Amygdala (tissue), 56 donors: ENCODE results near the gene WARS2.

Experiments used
- DNase-seq, 56 donors: peaks; one replicate each; lab custom pipeline; 2025; lab: John Stamatoyannopoulos, UW

The WARS2 gene

GRCh38 chr1:119086830-119087229 is 53.6 kb downstream of the WARS2 start:
- DNase-seq, result no peak

GRCh38 chr1:119084798-119085197 is 55.7 kb downstream of the WARS2 start:
- DNase-seq, result peak in 1 of 56 donors; percentile 0

GRCh38 chr1:119083980-119084379 is 56.5 kb downstream of the WARS2 start:
- no peak for DNase-seq

DNA sequence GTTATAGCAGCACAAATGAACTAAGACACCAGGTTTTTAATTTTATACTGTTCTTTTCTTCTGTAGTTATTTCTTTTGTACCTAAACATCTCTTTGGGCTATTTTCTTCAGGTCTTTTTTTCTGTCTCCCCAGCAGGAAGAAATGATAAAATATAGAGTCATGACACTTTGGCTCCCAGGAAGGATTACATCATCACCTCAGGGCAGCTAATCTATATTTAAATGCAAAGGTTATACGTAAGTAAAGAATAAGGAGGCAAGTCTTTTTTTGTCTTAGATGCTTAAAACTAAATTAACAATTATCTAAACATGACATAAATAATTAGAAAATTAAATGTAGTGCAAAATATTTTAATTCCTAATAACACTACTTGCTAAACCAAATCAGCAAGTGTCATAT is 57.0 kb downstream of the WARS2 start:
- DNase-seq, result no peak

DNA sequence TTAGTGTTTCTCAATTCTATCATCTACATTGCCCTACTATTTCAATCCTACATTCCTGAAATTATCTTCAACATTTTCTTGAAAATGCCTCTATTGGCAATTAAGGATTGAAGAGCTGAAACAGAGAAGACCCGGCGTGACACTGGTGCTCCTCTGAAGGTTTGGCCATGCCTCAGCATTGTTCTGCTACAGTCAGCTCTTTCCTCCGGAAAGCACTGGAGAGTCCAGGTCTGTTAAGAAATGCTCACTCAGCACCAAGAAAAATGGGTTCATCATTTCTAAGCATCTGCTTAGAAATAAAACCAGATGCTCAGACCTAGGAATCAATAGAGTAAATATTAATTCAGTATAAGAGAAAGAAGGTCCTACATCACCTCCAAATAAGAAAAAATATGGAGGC is 58.8 kb downstream of the WARS2 start:
- DNase-seq, result no peak

DNA sequence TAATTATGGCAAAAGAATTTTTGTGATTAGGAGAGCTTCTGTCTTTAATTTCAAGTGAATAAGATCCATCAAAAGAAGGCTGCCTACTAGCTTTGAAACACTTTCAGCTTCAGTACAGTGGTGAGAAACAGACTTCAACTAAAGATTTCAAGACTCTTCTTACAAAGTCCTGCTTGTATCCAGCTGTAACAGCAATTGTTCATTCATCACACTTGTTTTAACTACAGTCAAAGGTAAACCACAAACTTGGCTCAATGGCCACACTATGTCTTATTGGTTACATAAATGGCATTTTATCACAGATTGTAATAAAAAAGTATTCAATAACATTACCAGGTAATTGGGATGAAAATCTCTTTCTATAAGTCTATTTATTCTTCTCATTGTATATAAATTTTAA is 59.2 kb downstream of the WARS2 start:
- DNase-seq, result no peak

GRCh38 chr1:119080586-119080985 is 59.9 kb downstream of the WARS2 start:
- no peak for DNase-seq

- no peak for DNase-seq
Measured at GRCh38 chr1:119079881-119080280, 60.6 kb downstream of the WARS2 start.

- DNase-seq, result no peak
Measured at GRCh38 chr1:119075614-119076013, 64.8 kb downstream of the WARS2 start.

- no peak for DNase-seq
Measured at GRCh38 chr1:119071321-119071720, 69.1 kb downstream of the WARS2 start.

DNA sequence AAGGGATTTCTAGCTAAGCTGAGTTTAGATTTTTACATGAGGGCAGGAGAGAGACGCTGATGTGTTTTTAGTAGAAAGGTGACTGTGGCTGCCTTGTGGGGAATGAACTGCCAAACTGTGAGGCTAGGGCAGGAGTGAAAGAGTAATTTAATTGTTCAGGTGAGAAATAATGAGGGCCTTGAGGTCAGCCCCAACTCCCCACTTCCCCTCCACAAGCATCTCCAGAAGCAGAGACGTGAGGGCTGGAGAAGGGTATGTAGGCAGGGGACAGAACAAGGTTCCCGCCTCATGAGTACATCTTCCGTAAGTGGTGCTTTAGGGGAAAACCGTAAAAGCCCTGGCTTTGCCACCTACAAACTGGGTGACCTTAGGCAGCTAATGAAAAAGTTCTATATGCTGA is 70.8 kb downstream of the WARS2 start:
- DNase-seq, result no peak

GRCh38 chr1:119068427-119068826 is 72.0 kb downstream of the WARS2 start:
- no peak for DNase-seq

GRCh38 chr1:119061700-119062099 is 78.8 kb downstream of the WARS2 start:
- no peak for DNase-seq

DNA sequence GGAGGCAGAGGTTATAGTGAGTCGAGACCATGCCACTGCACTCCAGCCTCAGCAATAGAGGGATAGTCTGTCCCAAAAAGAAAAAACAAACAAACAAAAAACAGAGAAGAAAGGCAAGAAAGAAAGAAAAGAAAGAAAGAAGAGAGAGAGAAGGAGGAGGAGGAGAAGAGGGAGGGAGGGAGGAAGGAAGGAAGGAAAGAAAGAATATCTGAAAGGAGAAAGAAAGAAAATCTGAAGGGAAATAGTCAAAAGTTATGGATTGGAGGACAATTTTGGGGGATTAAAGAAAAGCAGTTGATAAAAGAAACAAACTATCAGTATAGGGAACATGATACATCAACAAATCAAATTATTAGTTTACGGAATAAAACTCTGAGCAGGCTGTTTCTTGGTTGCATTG is 84.9 kb downstream of the WARS2 start:
- DNase-seq, result no peak

DNA sequence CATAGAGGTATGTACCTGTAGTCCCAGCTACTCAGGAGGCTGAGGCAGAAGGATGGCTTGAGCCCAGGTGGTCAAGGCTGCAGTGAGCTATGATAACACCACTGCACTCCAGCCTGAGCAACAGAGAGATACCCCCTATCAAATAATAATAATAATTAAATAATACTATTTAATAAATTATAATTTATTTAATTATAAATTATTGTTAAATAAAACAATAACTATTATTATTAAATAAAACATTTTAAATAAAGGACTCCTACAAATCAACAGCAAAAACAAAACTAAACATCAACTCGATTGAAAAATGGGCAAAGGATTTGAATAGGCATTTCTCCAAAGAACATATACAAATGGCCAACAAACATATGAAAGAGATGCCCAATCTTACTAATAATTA is 86.5 kb downstream of the WARS2 start:
- no peak for DNase-seq

DNA sequence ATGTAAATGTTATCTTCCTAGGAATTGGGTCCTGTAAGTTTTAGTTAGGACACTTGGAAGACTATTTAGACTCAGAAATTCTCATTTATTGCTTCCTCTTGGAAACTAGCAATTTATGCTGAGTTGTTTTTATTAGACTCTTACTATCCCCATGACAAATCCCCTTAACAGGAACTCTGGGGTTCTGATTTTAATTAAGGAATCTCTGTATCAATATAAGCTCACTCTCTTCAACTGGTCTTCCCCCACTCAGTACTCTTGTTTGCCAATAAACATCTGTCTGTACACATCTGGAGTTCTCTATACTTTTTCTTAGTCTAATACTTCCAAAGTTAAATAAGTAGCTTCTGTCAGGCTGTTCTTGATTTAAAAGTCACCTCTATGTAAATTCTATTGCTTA is 88.2 kb downstream of the WARS2 start:
- no peak for DNase-seq

GRCh38 chr1:119048624-119049404 is 91.6 kb downstream of the WARS2 start:
- DNase-seq, result no peak

DNA sequence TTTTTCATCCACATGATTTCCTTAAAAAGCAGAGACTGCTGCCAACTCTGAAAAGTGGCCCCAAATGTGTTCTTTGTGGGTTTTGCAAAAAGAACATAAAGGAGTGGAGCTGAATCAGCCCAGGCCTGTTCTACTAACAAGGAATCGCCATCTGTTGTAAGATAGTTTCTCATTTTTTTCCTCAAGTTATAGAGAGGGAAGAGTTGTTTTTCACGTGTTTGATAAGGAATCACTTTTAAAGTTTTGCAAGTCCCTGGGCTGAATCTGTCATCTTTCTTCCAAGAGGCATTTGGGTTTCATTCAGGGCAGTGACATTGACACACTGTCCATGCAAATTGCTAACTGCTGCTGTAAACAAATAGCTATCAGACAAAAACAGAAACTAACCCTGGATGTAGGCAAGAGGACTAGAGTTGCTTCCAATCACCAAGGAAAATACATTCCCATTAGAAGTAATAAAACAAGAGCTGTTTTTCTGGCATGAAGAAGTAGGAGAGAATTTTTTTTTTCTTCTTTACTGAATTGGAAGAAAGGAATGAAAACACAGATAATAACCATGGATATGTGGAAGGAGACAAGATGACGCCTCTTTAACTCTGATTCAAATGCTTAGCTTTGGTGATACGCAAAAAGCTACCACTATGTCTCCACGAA is 93.5 kb downstream of the WARS2 start:
- peak in 2 of 56 donors; percentile 4 to 6 for DNase-seq

GRCh38 chr1:119046429-119046784 is 94.0 kb downstream of the WARS2 start:
- no peak for DNase-seq

DNA sequence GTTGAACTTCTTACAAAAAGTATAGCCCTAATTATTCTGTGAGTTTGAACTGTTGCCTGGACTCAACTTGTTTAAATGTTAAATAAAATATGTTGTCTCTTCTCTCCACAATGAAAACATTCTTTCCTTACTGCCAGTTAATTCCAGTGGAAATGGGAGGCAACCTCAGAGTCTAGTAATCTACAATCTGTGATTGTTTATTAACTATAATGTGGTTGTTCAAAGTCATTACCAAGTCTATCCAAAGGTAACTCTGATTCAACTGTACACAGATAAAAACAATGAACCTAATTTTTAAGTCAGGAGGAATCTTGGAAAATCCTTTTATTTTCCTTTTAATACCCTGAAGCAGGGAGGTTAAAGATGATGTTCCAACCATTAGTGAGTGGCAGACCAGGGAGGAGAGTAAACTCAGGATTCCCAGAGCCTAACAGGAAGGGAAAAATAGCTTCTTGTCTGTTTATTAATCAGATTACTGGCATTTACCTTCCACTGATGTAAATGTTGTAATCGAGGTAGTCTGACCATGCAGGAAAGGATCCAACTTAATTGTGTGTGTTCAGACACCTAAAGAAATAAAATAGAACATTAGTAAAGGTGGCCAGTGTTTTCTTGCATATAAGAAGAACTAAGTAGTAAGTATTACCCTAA is 95.2 kb downstream of the WARS2 start:
- no peak for DNase-seq

DNA sequence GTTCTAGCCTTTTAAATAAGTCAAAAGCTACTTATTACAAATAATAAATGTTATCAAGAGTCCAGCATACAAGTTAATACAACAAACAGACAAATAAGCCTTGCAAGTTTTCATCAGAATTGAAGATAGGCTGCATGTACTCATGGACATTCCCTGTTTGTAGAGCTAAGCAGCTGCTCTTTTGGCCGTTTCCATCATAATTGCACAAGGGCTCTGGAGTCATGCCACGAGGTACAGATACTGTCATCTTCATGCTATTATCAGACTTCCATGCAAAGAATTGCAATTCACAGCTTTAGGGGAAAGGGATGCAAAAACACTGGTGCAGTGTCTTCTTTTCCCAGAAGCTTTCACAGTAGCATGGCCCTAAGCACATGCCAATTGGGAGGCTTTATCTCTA is 99.5 kb downstream of the WARS2 start:
- no peak for DNase-seq

GRCh38 chr1:119040489-119040888 is 100.0 kb downstream of the WARS2 start:
- DNase-seq, result no peak
